Measurements from ENCODE around the gene RPS6KA2.

- TF ChIP-seq CTCF (IDR thresholded peaks at IDR 0.05), result peak; percentile 39 to 84 (median 63)
- no peak for TF ChIP-seq POLR2A (IDR thresholded peaks at IDR 0.05)
Observed at GRCh38 chr6:166381733-166382499, 245.1 kb downstream of the RPS6KA2 start.

All from breast epithelium (tissue), 3 donors.